Heart left ventricle (tissue), 13 donors: ENCODE results near the gene SLC9A5.

ENCODE experiments used
- POLR2A ChIP-seq, 2 donors: fragments of 450-650 bp; IDR thresholded peaks; one replicate each; pipeline ENCODE4 v1.6.1; 2017; ENCODE audit warnings: antibody characterized with exemption in 2 of 2, mild to moderate bottlenecking in 2 of 2, moderate library complexity in 2 of 2
- TF ChIP-seq, protein P1 (sequence below), 12 donors: fragments of 200-600 bp; sonication (generic) in 4 of 12; IDR thresholded peaks; one replicate each; pipeline versions ENCODE4 v1.5.0 to v1.8.0; 2018 to 2022; ENCODE audit warnings: antibody characterized with exemption in 12 of 12, mild to moderate bottlenecking in 5 of 12
- donor health status: ischemic (EF 13 %, LVEDD 7.1; RV severe dilation, severe dysfunction).
- donor health status: DM: no; HTN: yes; CAD: no.
- donor health status: DM: no; HTN: no; CAD: no.
- donor health status: ischemic (EF 25% LVEDD 6.9; RV normal size, moderate dysfunction).
- donor health status: ischemic (EF 25% LVEDD 5.7; RV mildly dilated, moderate dysfunction).
- donor health status: ischemic (EF 35%, LVEDD 5.7; RV mildly dilated, moderate dysfunction).
- donor health status: nonischemic (EF 11% LVEDD 7.7; RV severe dilation, severe dysfunction).
- donor health status: DM: yes; HTN: yes; CAD: no.
- donor health status: PGD.
- donor health status: ischemic (EF 29% LVEDD 5.4; RV normal size, mild dysfunction).
- donor health status: nonischemic (EF 23%, LVEDD 6.1; RV moderate dilation, normal function).

DNA sequence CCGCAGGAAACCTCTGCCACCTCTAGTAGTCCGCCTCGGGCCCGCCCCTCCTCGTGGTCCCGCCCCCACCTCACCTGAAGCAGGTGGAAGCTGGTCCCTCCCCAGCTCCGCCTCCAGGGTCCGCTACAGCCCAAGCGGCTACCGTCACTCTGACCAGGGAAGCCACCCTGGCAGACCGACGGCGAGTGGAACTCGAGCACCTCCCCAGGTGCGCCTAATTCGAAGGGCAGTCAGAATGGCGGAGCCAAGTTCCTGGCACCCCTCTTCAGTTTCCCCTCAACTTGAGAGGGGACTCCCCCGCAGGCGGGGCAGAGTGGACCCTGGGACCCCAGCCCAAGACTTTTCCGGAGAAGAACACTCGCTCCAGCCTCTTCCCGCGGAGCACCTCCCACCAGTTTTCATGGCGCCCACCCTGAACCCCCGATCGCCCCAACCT lies 2.0 kb upstream of the SLC9A5 start:
- TF ChIP-seq, protein P1, sequence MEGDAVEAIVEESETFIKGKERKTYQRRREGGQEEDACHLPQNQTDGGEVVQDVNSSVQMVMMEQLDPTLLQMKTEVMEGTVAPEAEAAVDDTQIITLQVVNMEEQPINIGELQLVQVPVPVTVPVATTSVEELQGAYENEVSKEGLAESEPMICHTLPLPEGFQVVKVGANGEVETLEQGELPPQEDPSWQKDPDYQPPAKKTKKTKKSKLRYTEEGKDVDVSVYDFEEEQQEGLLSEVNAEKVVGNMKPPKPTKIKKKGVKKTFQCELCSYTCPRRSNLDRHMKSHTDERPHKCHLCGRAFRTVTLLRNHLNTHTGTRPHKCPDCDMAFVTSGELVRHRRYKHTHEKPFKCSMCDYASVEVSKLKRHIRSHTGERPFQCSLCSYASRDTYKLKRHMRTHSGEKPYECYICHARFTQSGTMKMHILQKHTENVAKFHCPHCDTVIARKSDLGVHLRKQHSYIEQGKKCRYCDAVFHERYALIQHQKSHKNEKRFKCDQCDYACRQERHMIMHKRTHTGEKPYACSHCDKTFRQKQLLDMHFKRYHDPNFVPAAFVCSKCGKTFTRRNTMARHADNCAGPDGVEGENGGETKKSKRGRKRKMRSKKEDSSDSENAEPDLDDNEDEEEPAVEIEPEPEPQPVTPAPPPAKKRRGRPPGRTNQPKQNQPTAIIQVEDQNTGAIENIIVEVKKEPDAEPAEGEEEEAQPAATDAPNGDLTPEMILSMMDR (IDR thresholded peaks at IDR 0.05) = no peak
- no peak for TF ChIP-seq POLR2A (IDR thresholded peaks at IDR 0.05)
